GM18517 (cell line): ENCODE data around the gene CAPG.
"Not testable (repeated sequence)": the region's sequence is repeated elsewhere in the genome, so short reads cannot be mapped to it uniquely, and the experiment has no call there.

ENCODE experiments used
- ATAC-seq: cut with Tn5 transposase; IDR thresholded peaks from one replicate; pipeline ENCODE4 v1.9.1; 2021; ENCODE audit warnings: mild to moderate bottlenecking, moderate library complexity; ENCODE audit not compliant: unreplicated experiment

Gene CAPG

DNA sequence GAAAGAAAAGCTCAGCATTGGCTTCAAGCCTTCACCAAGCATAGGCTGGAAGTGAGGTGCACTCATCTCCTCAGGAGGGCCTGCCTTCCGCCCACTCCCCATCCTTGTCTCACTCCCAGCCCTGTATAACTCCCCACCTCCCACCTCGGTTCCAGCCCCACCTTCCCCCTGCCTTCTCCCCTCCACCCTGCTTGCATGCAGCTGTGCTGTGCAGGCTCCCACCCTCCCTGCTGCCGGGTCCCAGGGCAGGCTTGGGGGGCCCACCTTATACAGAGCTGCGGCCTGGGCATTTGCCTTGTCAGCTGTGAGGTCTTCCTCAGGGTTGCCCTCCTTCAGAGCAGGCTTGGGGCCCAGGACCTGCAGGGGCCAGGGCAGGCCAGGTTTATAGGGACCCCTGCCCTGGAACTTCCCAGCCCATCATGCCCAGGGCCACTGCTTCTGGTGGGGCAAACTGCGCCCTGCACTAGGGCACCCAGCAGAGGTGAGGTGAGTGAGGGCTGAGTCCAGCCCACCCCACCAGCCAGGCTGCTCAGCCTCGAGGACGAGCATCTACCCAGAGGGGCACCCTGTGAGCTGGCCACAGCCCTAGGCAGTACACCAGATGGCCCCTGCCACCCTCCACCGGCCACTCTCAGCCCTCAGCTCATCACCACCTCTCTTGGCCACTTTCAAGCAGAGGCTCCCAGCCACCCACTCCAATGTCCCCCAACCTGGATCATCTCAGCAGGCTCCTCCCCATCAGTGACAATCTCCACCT, 11.6 kb downstream of the CAPG start:
- ATAC-seq, result no peak

DNA sequence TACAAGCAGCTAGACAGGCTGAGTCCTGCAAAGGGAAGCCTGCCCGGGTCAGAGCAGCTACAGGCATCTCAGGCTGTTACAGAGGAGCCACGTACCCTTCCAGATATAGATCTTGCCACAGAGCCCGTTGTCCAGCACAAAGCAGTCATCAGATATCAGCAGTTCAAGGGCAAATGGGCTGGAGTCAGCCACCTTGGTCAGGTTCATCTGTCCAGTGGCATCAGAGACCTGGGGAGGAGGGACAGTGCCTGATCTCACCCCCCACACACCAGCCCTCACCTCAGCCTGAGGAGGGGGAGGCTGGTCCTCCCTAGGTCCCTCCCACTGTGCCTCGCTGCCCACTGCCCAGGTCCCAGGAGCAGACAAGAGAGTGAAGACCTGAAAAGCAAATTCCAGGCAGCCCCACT, 12.2 kb downstream of the CAPG start:
- no peak for ATAC-seq

DNA sequence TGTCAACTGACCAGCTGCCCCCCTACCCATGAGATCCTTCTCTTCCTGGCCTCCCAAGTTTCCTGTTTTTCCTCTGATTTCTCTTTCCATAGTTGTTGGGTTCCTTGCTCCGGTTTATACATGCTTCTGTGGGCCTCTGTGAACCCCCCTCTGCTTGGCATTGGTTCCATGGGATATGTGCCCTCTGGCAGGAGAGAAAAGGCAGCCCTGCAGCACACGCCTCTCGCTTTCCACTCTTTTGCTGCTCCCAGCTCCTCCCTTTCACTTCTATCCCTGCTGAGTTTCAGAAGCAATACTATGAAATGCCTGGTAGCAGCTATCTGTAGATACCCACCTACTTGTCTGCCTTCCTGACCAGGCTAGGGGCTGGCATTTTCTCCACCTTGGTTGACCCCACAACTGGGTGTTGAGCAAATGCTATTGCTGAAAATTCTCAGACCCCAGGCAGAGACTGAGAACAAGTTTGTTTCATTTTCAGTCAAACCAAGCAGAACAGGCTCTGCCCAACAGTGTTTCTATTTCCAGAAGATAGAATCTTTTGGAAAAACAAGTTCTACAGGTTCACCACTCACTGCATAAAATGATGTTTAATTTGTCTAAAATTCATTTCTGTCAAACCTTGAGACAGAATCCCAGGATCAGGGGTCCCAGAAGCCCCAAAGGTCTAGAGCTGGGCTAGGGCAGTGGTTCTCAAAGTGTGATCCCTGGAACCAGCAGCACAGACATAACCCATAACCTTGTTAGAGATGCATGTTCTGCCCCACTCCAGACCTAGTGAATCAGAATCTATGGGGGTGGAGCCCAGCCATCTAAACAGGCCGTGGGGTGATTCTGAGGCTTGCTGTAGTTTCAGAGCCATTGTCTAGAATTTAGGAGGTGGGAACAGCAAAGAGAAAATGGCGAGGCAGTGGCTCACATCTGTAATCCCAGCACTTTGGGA, 13.4 kb downstream of the CAPG start:
- ATAC-seq, result no peak

GRCh38 chr2:85395912-85396475, 14.2 kb downstream of the CAPG start:
- ATAC-seq, result no peak

DNA sequence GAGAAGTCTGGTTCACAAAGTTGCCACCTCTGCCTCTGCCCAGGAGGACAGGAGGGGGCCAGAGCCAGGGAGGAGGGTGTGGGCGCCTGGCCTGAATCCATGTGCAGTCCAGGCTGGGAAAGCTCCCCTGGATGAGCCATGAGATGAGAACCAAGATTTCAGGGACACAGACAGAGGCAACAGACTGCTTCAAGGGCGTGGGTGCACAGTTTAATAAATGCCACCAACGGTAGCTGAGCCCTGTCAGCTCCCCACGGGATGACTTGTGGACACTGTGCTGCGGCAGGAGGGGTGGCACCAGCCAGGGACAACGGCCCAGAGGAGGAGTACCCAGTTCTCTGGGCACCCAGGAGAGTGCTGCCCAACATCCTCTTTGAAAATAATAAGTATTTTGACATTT, 15.2 kb downstream of the CAPG start:
- ATAC-seq, result no peak

GRCh38 chr2:85394261-85394681, 15.9 kb downstream of the CAPG start:
- ATAC-seq, result no peak

GRCh38 chr2:85393836-85394235, 16.3 kb downstream of the CAPG start:
- no peak for ATAC-seq

GRCh38 chr2:85390941-85391669, 19.1 kb downstream of the CAPG start:
- no peak for ATAC-seq

- ATAC-seq, result no peak
Measured at GRCh38 chr2:85388878-85389538, 21.2 kb downstream of the CAPG start.

DNA sequence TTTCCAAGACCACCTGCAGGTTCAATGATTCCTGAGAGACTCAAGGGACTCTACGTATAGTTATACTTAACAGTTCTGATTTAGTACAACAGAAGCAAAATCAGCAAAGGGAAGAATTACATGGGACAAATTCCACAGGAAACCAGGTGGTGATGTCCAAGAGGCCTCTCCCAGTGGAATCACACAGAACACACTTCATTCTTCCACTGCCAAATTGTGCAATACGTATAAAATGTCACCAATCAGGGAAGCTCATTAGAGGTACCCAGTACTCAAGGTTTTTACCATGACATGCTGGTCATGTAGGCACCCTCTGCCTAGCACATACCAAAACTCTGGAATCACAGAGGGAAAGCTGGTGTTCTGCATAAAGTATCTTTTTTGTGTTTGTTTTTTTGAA, 22.4 kb downstream of the CAPG start:
- ATAC-seq, result no peak

- no peak for ATAC-seq
Measured at GRCh38 chr2:85385746-85386145, 24.4 kb downstream of the CAPG start.

DNA sequence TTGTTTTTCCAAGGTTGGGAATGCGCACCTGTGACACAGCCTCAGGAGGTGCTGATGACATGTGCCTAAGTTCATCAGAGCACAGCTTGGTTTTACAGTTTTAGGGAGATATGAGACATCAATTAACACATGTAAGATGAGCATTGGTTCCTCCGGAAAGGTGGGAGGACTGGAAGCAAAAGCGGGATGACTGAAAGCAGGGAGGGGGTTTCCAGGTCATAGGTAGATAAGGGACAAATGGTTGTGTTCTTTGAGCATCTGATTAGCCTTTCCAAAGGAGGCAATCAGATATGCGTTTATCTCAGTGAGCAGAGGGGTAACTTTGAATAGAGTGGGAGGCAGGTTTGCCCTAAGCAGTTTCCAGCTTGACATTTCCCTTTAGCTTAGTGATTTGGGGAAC, 26.3 kb downstream of the CAPG start:
- no peak for ATAC-seq

DNA sequence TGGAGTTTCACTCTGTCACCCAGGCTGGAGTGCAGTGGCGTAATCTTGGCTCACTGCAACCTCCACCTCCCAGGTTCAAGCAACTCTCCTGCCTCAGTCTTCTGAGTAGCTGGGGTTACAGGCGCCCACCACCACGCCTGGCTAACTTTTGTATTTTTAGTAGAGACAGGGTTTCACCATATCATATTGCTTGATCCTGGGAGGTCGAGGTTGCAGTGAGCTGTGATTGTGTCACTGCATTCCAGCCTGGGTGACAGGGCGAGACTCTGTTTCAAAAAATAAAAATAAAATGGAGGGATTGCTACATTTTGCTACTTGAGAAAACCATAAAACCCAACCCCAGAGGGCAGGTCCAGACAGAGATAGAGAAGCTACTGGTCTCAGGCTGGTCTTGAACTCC, 27.0 kb downstream of the CAPG start:
- ATAC-seq, result not testable (repeated sequence)

DNA sequence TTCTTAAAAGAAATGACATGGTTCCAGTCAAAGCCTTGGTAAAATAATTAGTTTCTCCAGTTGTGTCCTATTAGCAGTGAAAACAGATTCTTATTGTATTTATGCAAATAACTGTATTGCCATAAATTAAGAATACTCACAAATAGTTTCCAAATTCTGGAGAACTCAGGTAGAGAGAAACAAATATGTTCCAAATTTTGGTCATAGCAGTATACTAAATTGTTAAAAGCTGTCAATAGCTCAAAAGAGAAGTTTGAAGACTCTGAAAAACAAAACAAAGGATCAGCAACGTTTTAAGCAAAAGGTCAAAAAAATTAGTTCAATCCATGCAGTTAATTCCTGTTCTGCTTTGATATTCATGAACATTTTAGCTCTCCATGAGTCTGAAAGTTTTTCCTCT, 30.1 kb downstream of the CAPG start:
- ATAC-seq, result no peak

GRCh38 chr2:85378257-85378656, 31.9 kb downstream of the CAPG start:
- no peak for ATAC-seq

- no peak for ATAC-seq
Measured at GRCh38 chr2:85377083-85377482, 33.1 kb downstream of the CAPG start.

DNA sequence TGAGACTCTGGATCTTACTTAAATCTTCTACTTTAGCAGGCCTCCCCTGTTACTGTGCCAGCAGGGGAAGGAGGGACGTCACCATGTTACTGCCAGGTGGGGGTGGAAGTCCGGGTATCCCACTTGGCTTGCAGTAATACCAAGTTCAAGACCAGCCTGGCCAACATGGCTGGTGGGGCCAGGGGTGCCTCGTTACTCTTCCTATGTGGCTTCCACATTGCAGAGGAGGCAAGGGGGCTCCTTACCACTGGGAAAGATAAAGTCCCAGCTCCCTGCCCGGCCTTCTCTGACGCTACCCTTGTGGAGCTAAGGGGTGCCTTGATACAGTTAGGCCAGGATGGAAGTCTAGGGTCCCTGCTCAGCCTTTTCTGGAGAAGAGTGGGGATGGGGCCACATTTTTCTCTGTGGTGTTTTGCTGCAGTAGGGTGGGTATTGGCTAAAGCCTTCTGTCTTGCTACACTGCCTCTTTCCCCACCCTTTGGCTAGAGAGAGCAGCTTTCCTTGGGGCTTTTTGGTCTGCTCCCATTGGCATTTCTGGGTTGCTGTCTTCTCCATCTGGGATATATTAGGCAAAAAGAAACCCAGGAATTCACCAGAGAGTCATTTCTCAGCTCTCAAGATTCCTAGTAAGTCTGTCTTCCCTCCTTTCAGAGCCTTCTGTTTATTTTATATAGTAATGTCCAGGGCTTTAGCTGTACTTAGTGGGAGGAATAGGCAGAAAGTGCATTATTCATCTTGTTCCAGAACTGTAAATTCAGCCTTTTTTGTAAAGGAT, 33.7 kb downstream of the CAPG start:
- no peak for ATAC-seq

GRCh38 chr2:85371045-85371444, 39.1 kb downstream of the CAPG start:
- no peak for ATAC-seq

DNA sequence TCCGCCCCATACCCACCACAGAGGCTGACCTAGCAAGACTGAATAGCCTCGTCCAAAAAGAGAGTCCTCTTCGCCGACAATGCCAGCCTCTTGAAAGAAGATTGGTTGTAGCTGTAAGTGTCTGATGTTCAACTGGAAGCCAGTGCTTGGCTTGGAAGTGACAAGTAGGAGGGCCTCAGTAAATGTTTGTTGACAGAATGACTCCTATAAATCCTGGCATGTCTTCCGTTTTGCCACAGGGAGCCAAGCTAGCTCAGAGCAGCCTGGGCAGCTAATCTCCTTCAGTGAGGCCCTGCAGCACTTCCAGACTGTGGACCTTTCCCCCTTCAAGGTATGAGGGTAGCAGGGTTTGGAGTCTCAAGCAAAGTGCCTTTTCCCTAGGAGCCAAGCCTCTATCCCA, 40.7 kb downstream of the CAPG start:
- ATAC-seq, result no peak

DNA sequence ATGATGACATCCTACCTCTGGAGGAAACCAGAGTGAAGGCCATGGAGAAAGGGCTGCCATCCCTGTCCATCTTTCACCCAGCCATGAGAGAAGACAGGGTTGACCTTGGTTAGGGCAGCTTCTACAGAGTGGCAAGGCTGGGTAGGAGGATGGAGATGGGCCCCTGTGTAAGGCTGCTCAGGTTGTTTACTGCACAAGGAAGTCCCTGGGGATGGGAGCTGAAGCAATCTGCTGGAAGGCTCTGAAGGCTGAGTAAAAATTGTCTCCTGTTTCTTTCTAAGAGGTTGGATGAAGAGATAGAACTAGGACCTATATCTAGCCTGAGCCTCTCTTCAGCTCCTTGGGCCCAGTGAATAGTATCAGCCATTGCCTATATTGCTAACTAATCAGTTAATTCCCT, 41.2 kb downstream of the CAPG start:
- ATAC-seq, result no peak
